Activated CD4-positive, CD25-positive, alpha-beta regulatory T cell treated with anti-CD3 and anti-CD28 coated beads, Interleukin-2, amount 50 U/mL, for 16 hours (primary cell): Measurements from ENCODE around the gene ITGA7.
A peak's percentile ranks its signal among the peaks of the same experiment; 100 is the strongest.

ENCODE experiments used
- DNase-seq: peaks from one replicate; pipeline ENCODE4 v3.0.0-alpha.2; 2020; ENCODE audit warnings: low read depth, low spot score

ITGA7 gene

DNA sequence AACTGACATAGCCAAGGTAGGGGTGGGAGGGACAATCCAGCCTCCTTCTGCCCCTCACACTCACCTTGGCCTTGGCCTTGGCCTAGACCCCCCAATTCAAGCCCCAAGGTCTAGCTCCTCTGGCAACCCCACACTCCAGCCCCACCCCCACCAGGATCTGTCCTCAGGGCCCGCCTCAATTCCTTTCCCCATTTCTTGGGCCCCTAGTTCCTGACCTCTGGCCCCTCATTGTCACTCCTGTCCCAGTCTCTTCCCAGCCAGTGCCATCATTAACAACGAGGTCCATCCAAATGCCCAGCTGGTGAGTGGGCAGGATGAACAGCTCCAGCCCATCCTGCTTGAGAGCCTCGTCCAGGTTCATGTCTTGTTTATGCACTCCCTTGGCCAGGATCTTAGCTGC, 28.4 kb upstream of the ITGA7 start:
- no peak for DNase-seq

GRCh38 chr12:55734595-55734994, 26.9 kb upstream of the ITGA7 start:
- no peak for DNase-seq

GRCh38 chr12:55733858-55734257, 26.2 kb upstream of the ITGA7 start:
- no peak for DNase-seq

DNA sequence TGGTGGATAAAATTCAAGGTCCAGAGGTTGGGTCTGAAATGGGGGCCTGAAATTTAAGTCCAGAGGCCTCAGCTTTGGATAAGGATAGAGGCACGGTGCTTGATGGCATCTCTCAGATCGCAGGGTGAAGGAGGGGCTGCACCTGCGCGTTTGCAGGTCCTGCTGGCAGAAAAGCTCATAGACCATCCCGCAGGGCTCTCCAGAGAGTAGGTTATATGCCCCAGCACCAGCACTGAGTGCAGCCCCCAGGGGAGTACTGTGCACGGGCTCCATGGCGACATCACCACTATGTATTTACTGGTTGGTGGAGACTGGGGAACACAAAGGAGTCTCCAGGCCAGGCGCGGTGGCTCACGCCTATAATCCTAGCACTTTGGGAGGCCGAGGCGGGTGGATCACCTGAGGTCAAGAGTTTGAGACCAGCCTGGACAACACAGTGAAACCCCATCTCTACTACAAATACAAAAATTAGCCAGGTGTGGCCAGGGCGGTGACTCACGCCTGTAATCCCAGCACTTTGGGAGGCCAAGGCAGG, 25.4 kb upstream of the ITGA7 start:
- DNase-seq = no peak

GRCh38 chr12:55732288-55732687, 24.6 kb upstream of the ITGA7 start:
- no peak for DNase-seq

DNA sequence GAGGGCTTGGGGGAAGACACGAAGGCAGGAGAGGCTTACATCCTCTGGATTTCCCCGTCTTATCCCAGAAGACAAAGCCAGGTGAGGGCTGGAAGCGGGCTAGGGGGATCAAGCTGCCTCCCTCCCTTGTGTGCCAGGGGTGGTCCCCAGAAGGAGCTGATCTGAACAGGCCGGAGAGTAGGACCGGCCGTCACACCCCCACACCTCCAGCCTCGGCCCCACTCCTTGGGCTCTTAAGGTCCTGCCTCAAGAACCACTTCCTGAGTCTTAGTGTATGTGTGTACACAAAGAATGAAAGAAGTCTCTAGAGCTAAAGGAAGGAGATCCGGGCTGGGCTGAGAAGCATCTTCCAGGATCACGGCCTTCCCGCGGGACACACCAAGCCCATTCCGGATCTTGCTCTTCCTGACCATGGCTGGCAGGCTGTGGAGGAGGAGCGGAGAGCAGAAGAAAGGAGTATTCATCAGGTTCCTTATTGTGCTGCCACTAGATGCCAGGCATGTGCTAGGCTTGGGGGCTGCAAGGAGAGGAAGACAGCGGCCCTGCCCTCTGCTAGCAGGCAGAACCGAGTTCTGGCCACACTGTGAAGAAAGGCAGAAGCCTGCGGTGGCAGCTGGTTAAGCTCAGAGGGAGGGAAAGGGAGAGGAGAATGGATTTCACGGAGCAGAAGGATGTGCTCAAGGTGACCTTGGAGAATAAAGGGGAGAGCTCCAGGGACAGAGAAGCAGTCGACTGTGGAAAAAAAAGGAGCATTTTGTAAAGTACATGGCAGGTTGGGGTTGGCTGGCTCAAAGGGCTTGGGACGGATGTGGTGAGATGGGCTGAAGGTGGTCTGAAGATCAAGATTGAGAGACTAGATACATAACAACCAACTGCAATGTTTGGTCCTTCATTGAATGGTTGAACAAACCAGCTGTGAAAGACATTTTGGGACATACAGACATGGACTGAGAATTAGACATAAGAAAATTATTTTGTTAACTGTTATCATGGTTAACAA, 22.4 kb upstream of the ITGA7 start:
- no peak for DNase-seq

DNA sequence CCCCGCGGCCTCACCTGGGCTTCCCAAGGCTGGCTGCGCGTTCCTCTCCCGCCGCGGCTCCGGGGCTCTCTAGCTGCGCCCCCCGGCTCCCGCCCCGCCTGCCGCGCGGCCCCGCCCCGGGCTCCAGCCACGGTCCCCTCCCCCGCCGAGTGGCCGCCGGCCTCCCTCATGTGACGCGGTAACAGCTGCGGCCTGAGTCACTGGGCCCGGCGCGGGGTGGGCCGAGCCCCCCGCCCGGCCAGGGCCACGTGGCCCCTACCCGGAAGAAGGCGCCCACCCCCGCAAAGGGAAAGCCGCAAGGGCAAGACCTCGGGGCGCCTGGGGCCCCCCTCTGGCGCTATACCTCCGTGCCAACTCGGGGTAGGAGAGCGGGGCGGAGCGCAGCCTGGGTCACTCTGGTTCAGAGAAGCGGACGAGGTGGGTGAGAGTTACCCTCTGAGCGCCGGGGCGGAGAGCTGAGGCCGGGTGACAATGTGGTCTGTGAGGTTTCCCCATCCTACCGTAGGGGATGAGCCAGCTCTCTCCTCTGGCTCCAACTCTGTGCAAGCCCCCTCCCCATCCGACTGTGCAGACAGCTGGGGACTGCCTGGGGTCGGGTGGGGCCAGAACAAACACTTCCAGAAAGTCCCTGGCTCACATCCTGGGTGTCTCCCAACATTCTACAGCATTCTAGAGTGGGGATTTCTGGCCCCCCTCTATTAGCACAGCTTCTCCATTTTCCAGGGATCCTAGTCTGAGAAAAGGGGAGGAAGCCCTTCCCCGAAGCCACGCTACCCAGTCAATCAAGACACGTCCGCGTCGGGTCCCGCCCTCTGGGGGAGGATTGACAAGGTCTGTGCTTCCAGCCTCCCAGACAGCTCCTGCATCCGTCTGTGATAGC, 21.5 kb upstream of the ITGA7 start, which contains the start of gene CD63:
CD63 (minus strand) TSS at position 71 of the 880 bp plus-strand sequence. CDS start 668 bp downstream, outside the sequence.
- DNase-seq = peak; percentile 40

DNA sequence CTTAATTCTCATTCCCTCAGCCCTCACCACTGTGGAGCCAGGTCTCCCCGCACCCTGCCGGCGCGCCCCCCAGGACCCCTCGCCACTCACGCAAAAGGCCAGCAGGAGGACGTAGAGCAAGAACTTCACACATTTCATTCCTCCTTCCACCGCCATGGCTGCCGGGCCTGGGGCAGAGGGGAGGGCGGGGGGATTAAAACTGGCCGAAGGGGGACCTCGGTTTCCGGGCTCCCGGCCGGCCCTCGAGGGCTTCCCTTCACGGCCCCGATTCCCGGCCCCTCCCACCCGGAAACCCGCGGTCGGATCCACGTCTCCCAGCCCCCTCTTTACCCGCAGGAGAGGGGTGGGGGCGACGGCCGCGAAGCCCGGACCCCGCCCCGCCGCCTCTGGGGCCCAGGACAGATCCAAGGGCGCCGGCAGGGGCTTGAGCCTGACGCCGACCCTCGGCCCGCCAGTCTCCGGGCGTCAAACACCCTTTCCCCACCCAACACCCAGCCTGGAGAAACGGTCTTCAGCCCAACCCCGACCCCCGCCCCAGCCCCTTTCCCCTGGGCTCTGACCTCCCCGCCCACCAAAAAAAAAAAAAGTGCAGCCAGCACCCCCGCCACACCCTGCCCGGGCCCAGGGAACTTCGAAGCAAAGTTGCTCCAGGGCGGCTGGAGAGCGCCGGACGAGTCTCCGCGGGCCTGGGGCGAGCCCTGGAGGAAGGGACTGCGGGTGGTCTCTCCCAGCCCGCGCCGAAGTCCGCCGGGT, 20.7 kb upstream of the ITGA7 start:
- no peak for DNase-seq

DNA sequence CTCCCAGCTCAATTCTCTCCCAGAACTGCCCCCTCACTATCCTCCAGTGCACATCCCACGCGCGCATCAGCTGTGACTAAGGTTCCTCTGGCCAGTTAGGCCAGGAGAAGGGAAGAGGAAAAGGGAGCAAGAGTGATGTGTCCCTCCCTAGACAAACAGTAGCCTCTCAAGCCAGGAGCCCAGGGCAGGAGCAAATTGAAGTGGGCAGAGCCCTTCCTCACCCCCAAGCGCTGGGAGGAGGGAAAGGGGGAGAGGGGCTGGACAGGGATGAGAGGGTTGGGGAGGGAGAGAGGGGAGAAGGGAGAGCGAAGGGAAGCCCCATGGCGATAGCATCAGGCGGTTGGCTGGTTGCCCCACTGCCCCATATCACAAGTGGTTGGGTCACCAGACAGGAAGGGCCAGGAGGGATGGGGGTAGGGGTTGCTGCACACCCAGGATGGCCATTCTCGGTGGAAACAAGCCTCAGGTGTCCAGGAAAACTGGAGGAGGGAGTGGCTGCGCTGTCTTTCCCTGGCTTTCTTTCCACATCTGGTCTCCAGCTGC, 20.0 kb upstream of the ITGA7 start:
- DNase-seq = no peak

DNA sequence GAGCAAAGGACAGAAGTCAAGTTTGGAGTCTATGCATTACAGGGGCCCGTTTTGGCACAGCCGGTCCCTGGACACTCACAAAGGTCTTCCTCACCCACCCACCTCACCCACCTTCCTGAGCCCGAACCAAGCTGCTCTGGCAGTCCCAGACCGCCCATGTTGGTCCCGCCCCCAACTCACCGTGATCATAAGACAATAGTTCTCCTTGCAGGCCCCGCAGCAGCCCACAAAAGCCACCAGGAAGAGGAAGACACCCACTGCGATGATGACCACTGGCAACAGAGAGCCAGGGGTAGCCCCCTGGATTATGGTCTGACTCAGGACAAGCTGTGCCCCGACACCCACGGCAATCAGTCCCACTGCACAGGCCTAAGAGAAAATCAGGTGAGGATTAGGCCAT, 19.3 kb upstream of the ITGA7 start:
- DNase-seq = no peak

GRCh38 chr12:55725556-55725955, 17.9 kb upstream of the ITGA7 start:
- no peak for DNase-seq

- no peak for DNase-seq
These were observed 17.2 kb upstream of the ITGA7 start for GRCh38 chr12:55724940-55725309.

- no peak for DNase-seq
These were observed 16.7 kb upstream of the ITGA7 start for GRCh38 chr12:55724226-55724939.

GRCh38 chr12:55723516-55724225, 16.0 kb upstream of the ITGA7 start:
- DNase-seq = no peak

- no peak for DNase-seq
These were observed 15.2 kb upstream of the ITGA7 start for GRCh38 chr12:55722948-55723347.

- DNase-seq = no peak
These were observed 14.0 kb upstream of the ITGA7 start for GRCh38 chr12:55721601-55722213.

DNA sequence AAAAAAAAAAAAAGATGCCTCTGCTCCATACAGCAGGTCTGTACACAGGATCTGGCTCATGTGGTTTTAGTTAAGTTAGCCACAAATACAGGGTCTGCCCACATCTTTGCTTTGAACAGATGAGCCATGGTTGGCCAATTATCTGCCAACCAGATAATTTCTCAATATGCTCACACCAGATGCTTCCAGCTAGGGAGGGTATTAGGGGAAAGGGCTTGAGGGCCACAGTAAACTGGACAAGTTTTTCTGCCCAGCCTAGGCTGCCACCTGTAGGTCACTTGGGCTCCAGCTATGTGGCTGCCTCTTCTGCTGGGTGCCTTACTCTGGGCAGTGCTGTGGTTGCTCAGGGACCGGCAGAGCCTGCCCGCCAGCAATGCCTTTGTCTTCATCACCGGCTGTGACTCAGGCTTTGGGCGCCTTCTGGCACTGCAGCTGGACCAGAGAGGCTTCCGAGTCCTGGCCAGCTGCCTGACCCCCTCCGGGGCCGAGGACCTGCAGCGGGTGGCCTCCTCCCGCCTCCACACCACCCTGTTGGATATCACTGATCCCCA, 13.3 kb upstream of the ITGA7 start:
- no peak for DNase-seq

GRCh38 chr12:55720071-55720564, 12.4 kb upstream of the ITGA7 start, which contains the start of gene RDH5:
TSS of gene RDH5 (plus strand) at chr12:55720393. CDS start at chr12:55721185, 792 bp downstream.
- no peak for DNase-seq

GRCh38 chr12:55719371-55719770, 11.7 kb upstream of the ITGA7 start:
- no peak for DNase-seq
